ENCODE results near the gene ONECUT3.
A peak's percentile ranks its signal among the peaks of the same experiment; 100 is the strongest.

The ONECUT3 gene

DNA sequence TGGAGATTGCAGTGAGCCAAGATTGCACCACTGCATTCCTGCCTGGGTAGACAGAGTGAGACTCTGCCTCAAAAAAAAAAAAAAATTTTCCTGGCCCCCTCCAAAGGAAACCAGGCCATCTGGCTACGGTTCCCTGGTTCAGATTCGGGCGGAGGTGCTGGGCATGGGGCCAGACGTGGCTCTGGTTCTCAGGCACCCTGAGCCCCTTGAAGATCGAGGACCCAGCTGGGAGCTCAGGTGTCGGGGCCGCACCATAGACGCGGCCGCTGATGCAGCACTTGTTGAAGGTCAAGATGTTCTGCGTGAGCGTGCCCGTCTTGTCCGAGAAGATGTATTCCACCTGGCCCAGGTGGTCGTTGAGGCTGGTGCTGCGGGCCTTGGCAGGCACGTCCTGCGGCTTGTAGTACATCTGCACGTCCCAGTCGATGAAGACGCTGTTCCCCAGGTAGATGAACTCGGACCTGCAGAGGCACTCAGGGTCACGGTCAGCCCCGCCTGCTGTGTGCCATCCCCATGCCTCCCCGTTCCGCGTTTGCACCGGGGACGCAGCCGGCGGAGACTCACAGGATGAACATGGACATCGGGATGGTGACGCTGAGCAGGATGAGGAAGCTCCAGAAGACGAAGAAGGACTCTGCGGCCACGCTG is 46.5 kb downstream of the ONECUT3 start:
- no peak for DNase-seq

- no peak for DNase-seq
These were observed 51.6 kb downstream of the ONECUT3 start for GRCh38 chr19:1804858-1805257.

DNA sequence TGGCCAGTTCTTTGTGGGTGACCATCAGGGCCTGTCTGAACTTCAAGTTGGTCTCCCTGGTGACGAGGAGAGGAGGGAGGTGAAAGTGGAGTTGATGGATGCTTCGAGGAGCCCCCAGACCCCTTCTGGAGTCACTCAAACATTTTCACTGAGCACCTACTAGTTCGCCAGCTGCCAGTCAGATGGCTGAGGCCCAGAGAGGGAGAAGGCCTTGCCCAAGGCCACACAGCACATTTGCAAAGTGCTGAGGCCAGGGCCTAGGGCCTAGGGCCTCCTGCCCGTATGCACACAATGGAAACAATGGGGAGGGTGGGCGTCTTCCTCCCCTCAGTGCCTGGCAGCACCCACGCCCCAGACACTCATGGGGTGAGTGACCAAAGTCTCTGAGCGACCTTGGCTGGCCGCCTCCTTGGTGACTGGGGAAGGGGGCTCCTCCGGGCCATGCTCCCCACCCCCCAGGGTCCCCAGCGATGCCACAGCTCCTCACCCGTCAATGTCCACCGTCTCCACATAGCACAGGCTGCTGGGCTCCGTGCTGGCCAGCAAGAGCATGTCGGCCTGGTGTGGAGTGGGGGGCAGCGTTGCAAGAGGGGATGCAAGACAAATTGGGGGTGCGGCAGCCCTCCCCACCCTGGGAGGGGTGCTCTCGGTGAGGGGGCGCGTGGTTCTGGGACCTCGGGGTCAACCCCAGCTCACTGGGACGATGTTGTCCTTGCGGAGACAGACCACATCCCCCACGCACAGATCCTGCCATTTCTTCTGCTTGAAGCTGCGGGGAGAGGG is 52.3 kb downstream of the ONECUT3 start:
- DNase-seq: no peak

DNA sequence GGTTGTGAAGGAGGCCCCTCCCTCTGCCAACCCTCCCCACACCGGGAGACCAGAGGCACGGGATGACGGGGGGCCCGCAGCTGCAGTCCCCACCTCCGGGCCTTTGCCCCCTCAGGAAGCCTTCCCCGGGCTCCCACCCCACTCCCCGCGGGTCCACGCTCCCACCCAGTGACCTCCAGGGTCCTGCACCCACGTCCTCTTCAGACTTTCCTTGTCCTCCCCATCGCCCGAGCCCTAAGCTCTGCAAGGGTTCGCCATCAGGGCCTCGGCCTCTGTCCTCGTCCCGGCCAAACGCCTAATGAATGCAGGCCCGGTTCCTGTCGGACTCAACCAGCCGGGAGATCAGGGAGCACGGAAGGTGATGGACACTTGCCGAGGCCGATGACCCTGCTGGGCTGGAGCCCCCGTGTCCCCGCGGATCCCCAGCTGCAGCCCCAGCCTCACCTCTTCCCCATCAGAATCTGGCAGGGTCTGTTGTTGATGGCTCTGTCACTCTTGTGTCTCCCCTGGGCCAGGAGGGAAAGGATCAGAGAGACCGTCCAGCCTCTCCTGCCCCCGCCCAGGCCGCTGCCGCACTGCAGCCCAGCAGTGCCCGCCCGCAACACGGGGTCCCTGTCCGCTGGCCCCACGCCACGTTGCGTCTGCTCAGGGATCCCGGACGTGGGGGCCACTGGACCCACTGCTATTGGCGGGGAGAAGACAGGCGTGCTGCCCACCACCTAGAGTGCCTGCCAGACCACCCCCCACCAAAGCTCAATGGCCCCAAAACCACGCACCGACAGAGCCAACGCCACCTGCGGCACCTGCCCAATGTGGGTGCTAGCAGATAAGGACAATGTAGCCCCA is 53.1 kb downstream of the ONECUT3 start:
- no peak for DNase-seq

GRCh38 chr19:1807030-1807694 is 53.9 kb downstream of the ONECUT3 start:
- no peak for DNase-seq

DNA sequence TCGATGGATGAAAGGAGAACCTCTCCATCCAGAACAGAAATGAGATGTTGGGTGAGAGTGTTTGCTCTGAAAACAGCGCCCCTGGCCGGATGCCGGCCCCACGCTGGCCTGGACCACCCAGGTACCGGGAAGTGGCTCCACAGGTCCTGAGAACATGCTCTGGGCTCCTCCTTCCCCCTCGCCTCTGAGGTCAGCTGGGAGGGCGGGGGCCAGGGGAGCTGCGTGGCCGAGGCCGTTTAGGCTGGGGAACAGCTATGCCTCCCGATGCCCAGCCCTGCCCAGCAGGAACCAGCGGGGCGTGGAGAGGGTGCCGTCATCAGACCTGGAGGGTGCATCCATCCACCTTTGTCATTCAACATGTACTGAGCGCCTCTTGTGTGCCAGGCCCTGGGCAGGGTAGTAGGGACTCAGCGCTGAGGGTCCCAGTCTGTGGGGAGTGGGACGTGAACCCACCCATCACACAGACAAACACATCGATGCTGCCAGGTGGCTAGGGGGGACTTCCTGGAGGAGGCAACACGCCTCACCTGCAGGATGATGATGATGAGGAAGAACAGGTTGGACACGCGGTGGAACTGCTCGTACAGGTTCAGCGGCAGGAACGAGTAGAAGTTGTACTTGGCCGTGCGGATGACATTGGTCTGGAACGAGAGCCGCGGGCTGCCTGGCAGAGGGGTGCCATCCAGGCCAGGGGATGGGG is 54.5 kb downstream of the ONECUT3 start:
- no peak for DNase-seq

GRCh38 chr19:1808395-1808731 is 55.1 kb downstream of the ONECUT3 start:
- DNase-seq: no peak

GRCh38 chr19:1809678-1810077 is 56.4 kb downstream of the ONECUT3 start:
- no peak for DNase-seq

GRCh38 chr19:1810439-1811160 is 57.3 kb downstream of the ONECUT3 start:
- DNase-seq: no peak

DNA sequence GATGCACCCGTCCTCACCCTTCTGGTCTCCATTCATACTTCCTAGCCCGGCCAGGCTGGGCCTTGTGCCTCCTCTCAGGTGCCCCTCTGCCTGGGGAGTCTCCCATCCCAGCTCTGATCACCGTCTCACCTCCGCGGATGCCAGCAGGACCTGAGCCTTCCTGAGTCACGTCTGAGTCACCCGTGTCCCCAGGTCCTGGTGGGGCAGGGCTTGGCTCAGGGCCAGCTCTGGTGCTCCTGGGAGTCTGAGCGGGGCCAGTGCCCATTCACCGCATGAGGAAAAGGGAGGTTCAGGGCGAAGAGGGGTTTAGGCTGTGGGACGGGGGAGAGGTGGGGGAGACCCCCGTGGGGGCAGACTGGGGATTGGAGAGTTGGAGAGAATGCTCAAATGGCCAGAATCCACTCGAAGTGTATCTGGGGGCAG is 58.2 kb downstream of the ONECUT3 start:
- peak; percentile 95 for DNase-seq

DNA sequence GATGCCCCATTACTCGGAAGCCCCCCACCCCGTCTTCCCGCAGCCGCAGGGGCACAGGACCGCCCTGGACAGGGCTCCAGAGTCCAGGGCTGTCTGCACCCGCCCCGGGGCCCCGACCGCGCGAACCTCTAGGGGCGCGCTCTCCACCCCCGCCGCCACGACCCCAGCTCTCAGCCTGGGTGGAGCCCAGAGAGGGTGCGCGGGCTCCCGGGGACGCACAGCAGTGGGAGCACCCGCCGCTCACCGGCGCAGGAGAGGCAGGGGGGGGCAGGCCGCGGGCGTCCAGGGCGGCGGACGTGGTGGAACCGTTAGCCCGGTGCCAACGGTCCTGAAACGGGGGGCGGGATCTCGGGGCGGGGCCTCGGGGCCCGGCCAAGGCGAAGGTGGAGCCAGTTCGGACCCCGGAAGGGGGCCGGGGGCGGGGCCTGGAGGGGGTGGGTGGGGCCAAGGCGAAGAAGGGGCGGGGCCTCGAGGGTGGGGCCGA is 58.7 kb downstream of the ONECUT3 start, which contains the start of gene ATP8B3:
ATP8B3 (minus strand) TSS at position 335 of the 484 bp plus-strand sequence. CDS start 540 bp downstream, outside the sequence.
- peak; percentile 96 for DNase-seq

DNA sequence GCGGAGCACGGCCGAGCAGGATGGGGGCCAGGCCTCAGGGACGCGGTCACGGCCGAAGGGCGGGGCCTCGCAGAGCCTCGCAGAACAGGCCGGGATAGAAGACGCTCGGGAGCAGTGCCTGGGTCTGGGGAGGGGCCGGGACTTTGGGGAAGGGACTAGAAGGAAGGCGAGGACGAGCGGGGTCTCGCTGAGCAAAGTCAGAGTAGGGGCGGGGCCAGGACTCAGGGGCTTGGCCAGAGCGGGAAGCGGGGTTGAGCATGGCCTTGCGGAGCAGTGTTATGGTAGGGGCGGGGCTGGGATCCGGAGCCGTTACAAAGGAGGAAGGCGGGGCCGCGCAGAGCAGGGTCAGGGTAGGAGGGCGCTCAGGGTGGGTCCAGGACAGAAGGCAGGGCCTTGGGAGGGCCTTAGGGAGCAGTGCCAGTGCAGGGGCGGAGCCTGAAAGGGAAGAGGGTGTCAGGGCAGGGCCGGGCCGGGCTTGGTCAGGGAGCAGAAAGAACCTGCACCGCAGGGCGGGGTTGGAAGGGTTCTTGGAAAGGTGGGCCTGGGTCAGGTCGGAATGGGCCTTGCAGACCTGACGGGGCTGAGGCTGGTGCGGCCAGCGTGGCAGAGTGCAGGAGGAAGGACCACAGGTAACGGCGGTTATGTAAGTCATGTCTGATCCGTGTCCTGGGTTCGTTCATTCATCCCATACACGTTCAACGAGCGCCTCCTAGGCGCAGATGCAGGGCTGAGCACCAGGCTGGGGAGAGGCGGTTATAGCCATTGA is 59.3 kb downstream of the ONECUT3 start:
- DNase-seq: peak; percentile 88

GRCh38 chr19:1813192-1814182 is 60.2 kb downstream of the ONECUT3 start:
- DNase-seq: no peak

DNA sequence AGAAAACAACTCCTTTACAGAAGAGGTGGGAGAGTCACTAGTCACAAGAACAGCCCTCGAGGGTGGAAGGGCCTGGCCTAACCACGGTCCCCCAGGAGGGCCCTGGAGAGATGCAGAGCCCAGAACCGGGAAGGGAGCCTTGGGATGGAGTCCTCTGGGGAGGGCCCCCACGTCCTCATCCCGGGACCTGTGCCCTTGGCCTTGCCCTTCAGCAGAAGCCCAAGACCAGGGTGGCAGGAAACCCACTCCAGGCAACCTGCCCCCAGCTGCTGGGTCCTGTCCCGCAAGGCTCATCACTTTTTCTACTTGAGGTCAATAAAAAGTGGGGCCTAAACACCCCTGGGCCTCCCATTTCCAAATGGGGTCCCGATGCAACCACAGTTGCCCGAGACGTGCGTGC is 61.1 kb downstream of the ONECUT3 start:
- no peak for DNase-seq

- DNase-seq: no peak
These were observed 61.7 kb downstream of the ONECUT3 start for GRCh38 chr19:1814833-1815604.

DNA sequence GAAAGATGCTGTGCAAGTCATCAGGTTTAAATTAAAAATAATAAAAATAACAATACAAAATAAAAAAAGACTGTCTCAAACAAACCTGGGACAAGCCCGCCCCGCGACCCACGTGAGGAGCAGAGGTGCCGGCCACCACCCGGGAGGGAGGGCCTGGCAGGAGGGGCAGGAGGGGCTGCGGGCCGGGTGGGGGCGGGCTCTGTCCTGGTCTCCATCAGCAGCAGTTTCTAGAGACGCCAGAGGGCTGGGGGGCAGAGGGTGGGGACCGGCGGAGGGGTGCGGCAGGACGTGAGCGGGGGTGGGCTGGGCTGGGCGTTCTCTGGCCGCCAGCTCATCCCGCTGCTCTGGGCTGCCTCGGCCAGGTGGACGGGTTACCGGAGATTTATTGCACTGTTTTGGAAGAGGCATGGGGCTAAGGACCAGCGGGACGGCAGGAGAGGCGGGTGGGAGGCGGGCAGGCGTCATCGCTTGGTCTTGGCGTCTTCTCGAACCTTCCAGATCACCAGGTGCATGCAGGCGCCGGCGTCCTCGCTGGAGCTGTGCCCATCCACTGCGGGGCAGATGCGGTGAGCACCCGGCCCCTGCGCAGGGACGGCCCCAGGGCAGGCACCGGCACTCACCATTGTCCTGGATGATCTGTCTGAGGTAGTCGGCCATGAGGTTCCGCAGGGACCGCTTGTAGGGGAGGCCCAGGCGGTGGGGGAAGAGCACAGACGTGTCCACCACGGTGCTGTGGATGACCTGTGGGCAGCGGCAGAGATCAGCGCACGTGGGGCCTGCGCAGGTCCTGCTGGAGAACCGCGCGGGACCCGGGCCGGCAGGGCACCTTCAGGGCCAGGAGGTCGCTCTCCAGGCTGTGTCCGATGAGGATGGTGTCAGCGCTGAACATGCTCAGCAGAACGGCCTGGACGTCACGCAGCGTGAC is 62.6 kb downstream of the ONECUT3 start:
- no peak for DNase-seq

DNA sequence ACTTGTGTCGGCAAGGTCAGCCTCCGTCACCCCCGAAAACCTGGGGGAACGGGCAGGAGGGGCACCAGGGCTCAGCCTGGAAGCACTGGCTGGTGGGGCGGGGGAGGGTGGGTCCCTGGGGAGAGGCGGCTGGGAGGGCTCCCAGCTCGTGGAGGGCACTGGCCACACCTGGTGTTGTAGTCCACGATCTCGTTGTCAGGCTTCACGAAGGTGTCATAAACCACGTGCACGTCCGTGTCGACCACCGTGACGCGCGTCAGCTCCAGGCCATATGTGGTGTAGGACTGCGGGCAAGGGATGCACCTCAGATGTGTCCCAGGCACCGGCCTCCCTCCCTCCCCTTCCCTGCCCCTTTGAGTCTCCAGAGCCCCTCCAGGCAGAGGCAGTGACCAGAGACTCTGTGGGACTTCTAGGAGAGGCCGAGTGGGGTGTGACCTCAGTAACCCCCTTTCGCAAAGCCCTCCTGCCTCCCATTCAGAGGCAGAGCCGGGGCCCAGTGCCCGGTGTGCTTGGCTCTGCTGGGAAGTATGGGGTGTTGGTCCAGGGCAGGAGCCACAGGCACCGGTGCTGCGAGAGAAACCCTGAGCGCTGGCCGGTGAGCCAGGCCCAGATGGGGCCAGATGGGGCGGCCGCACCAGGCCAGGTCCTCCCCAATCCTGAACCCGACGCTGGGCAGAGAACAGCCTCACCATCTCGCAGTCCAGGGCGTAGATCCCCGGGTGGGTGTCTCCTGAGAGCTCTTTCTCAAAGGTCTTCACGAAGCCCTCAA is 63.4 kb downstream of the ONECUT3 start:
- DNase-seq: no peak

All from 8988T (cell line).